GM13977 (cell line): Measurements from ENCODE around the gene MICU1.

ENCODE experiments used
- DNase-seq: peaks from one replicate; pipeline ENCODE4 v3.0.0; 2012; ENCODE audit warnings: low spot score
- in situ Hi-C: fragments of 300-500 bp; cut with MboI; formaldehyde crosslinking; loops from one replicate; pipeline ENCODE4 v1.12.0; 2022; ENCODE audit warnings: low sequenced_read_pairs, low pct_unique_long_range_greater_than_20kb, mixed read lengths, inconsistent platforms; ENCODE audit not compliant: unreplicated experiment
- TF ChIP-seq, protein P1 (sequence below): IDR thresholded peaks from 2 replicates; pipeline ENCODE4 v1.5.1; 2012; ENCODE audit warnings: mild to moderate bottlenecking, control low read depth; ENCODE audit not compliant: insufficient read depth; ENCODE audit errors: extremely low read depth, missing control alignments

MICU1 gene

GRCh38 chr10:72419241-72419640, 206.6 kb downstream of the MICU1 start:
- TF ChIP-seq, protein P1, sequence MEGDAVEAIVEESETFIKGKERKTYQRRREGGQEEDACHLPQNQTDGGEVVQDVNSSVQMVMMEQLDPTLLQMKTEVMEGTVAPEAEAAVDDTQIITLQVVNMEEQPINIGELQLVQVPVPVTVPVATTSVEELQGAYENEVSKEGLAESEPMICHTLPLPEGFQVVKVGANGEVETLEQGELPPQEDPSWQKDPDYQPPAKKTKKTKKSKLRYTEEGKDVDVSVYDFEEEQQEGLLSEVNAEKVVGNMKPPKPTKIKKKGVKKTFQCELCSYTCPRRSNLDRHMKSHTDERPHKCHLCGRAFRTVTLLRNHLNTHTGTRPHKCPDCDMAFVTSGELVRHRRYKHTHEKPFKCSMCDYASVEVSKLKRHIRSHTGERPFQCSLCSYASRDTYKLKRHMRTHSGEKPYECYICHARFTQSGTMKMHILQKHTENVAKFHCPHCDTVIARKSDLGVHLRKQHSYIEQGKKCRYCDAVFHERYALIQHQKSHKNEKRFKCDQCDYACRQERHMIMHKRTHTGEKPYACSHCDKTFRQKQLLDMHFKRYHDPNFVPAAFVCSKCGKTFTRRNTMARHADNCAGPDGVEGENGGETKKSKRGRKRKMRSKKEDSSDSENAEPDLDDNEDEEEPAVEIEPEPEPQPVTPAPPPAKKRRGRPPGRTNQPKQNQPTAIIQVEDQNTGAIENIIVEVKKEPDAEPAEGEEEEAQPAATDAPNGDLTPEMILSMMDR: no peak
- no peak for DNase-seq
- in situ Hi-C loops: no loop called here

GRCh38 chr10:72418679-72419078, 207.2 kb downstream of the MICU1 start:
- TF ChIP-seq, protein P1: no peak

DNA sequence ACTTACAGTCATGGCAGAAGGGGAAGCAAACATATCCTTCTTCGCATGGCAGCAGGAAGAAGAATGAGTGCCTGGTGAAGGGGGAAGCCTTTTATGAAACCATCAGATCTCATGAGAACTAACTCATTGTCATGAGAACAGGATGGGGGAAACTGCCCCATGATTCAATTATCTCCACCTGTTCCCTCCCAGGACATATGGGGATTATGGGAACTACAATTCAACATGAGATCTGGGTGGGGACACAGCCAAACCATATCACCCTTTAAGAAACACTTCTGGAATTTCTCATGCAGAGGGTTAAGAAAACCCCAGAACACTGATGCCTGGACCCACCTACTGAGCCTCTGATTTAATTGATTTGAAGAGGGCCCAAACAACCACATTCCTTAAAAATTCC, 207.9 kb downstream of the MICU1 start:
- DNase-seq: no peak
- TF ChIP-seq, protein P1: no peak
- in situ Hi-C loops: no loop called here

More at GRCh38 chr10:72418679-72419078, 207.2 kb downstream of the MICU1 start:
- in situ Hi-C loops: no loop called here
- no peak for DNase-seq

DNA sequence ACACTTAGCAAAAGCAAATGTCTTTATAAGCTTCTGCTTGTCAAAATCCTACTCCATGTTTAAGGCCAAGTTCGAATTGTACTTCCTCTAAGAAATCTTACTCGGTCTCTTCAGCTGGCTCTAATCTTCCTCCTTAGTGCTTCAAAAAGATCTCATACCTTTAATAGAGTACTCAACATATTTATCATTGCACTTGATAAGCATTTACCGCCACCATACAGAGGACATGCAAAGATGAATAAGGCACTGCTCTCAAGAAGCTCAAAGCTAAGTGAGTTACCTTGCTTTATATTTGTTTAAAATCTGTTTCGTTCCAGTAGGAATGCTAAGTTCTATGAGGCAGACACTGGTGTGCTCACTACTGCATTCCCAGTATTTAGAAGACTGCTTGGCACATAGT, 209.2 kb downstream of the MICU1 start:
- TF ChIP-seq, protein P1: no peak
- in situ Hi-C loops: no loop called here

DNA sequence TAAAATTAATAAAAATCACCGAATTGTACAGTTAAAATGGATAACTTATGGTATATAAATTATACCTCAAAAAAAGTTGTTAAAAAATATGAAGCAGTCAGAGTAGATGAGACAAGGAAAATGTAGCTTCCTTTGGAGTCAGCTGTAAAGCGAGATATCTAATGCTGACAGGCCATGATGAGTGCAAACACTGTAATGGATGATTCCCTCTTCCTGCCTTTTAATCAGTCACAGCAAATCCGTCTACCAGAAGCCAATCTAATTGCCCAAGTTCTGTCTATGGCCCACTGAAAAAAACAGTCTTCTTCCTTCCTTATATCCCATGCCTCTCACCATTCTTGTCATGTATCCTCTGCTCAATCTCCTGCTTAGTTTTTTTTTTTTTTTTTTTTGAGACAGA, 211.2 kb downstream of the MICU1 start:
- in situ Hi-C loops: no loop called here
- no peak for DNase-seq
- TF ChIP-seq, protein P1: no peak

More for the DNA sequence above, 209.2 kb downstream of the MICU1 start:
- DNase-seq: no peak

- in situ Hi-C loops: no loop called here
- TF ChIP-seq, protein P1: no peak
Observed at GRCh38 chr10:72409167-72409566, 216.7 kb downstream of the MICU1 start.

More at GRCh38 chr10:72409167-72409566, 216.7 kb downstream of the MICU1 start:
- no peak for DNase-seq
